ENCODE results near the gene CCDC3.

The CCDC3 gene

DNA sequence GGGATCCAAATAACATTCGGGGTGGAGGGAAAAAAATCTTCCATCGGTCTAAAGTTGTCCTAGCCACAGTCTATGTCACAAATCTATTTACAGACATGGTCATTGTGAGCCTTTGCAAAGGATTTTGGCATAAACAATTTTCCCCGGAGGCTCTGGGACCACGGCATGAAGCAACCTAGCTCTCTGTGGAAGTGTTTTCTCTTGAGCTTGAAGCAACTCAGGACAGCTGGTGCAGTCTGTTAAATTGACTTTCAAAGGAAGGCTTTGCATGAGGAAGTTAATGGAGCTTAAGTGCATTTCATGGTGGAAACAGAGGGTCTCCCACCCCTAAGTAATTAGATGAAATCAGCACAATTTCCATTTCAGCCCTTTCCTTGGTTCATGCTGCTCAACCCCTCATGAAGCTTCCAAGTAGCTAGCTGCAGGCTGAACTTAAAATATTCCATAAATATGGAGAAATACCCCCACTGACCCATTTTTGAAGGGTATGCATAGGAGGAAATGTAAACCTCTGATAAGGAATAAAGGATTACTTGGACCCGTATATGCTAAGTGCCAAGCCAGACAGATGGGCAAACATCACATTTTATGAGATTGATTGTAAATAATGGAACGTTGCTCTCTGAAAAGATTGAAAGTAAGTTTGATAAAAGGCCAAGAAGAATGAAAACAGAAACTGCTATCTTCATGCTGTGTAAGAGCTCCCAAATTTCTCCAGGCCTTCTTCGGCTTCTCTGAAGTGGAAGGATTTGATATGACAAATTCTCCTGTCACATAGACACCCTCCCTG, 39.9 kb downstream of the CCDC3 start:
- DNase-seq (ENCODE audit: low read depth in 2 of 2): no peak

DNA sequence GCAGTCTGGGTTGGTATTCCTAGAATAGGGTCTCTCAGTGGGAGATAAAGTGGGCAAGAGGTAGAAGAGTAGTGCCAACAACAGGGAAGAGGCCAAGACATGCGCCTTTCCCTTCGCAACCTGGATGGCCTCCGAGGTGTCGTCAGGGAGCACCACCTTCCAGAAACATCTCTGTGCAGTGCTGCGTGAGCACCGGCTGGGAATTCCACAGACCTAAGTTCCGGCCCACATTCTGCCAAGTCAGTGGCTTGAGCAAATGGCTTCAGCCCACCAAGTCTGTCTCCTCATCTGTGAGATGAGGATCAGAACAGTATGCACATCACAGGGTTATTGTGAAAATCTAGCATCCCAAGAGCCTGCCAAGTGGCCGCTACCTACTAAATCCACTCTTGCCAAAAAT, 40.6 kb downstream of the CCDC3 start:
- DNase-seq (ENCODE audit: low read depth in 2 of 2): no peak

DNA sequence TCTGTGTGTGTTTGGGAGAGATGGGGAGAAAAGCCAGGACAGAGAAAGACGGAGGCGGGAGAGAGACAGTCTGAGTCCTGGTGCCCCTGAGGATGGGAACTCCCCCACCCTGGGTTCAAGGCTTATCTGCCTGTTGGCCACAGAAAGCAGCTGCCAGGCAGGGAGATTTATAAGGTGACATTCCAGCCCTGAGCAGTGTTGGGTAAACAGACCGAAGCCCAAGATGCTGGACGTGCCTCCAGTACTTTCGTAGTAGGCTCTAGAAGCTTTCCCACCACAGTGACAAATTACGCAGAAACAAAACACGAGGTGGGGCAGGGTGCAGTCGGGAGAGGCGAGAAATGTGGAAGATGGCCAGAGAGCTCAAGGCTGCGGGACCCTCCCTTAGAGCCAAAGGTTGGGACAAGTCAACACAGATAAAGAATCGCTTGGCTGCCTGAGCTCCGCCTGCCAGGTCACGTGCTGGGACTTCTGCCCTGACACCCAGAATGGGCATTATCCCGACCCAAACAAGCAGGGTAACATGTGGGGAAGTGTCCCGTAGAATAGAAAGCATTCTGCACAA, 41.1 kb downstream of the CCDC3 start:
- DNase-seq (ENCODE audit: low read depth in 2 of 2): no peak

DNA sequence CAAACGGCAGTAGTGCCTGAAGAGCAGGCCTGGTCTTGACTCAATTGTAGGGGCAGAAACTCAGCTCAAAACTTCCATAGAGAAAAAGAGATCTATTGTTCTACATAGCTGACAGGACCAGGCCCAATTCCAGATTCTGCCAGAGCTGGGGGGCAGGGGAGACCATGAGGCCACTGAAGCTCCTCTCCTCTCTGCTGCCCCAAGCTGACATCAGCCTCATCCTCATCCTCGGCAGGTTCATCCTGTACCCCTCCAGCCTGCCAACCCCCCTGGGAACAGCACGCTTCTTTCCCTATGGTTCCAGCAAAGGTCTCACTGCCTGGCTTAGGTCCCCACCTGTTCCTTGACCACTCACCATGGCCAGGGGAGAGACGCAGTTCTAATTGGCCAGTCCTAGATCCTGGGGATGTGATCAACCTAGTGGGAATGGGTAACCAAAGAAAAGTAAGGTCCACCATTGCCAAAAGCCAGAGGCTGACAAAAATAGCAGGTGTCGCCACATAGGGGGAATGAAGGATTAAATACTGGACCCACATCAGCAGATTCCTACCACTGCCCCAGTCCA, 42.9 kb downstream of the CCDC3 start:
- DNase-seq (ENCODE audit: low read depth in 2 of 2): no peak

- no peak for DNase-seq (ENCODE audit: low read depth in 2 of 2)
These were observed 44.4 kb downstream of the CCDC3 start for GRCh38 chr10:12957081-12957480.

GRCh38 chr10:12954866-12955265, 46.6 kb downstream of the CCDC3 start:
- no peak for DNase-seq (ENCODE audit: low read depth in 2 of 2)

GRCh38 chr10:12950583-12951128, 50.9 kb downstream of the CCDC3 start:
- DNase-seq (ENCODE audit: low read depth in 2 of 2): no peak

- no peak for DNase-seq (ENCODE audit: low read depth in 2 of 2)
These were observed 52.3 kb downstream of the CCDC3 start for GRCh38 chr10:12949248-12949647.

DNA sequence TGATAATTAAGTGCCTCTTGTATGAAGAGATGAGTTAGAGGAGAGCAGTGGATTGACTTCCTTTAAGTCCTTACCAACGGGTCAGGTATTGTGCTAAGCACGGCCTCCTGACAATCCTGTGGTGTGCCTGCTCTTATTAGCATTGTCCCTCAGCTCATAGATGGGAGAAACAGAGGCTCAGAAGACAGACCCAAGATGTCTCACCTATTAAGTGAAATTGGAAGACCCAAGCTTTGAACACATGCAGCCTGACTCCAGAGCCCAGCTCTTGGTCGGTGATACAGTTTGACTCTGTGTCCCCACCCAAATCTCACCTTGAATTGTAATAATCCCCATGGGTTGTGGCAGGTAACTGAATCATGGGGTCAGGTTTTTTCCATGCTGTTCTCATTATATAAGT, 53.8 kb downstream of the CCDC3 start:
- DNase-seq (ENCODE audit: low read depth in 2 of 2): no peak

- no peak for DNase-seq (ENCODE audit: low read depth in 2 of 2)
These were observed 55.1 kb downstream of the CCDC3 start for GRCh38 chr10:12946372-12946771.

GRCh38 chr10:12945690-12946359, 55.7 kb downstream of the CCDC3 start:
- DNase-seq (ENCODE audit: low read depth in 2 of 2): no peak

GRCh38 chr10:12944931-12945330, 56.6 kb downstream of the CCDC3 start:
- no peak for DNase-seq (ENCODE audit: low read depth in 2 of 2)

DNA sequence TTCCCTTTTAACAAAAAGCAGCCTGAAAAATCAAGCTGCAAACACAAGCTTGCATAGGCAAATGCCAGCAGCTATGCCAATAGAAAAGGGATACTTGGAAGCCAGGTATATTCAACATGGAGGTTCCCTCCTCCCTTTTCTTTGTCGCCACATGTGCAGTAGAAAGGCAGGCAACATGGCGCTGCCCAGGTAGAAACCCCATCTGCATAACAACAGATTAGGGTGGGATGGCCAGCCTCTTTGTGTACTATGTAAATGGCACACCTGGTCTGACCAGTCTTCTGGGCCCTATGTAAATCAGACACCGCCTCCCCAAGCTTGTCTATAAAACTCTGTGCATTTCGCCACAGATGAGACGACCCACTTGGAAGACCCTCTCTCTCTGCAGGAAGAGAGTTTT, 58.1 kb downstream of the CCDC3 start:
- DNase-seq (ENCODE audit: low read depth in 2 of 2): no peak

DNA sequence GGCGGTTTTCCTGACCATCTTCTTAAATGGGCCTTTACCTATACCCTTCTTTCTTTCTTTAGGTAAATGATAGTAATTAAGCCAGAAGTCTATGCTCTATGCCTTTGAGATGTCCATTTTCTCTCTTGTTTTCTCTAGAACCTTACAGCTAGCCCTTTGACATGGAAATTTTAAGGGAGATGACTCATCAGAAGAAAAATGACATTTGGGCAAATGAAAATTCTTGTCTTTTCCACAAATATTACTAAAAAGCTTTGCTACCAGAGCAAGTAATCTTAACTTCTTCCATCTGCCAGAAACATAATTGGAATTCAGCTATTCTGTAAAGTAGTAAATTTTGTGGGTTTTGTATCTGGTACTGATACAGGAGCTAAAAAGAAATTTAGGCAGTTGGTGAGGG, 59.5 kb downstream of the CCDC3 start:
- DNase-seq (ENCODE audit: low read depth in 2 of 2): no peak

DNA sequence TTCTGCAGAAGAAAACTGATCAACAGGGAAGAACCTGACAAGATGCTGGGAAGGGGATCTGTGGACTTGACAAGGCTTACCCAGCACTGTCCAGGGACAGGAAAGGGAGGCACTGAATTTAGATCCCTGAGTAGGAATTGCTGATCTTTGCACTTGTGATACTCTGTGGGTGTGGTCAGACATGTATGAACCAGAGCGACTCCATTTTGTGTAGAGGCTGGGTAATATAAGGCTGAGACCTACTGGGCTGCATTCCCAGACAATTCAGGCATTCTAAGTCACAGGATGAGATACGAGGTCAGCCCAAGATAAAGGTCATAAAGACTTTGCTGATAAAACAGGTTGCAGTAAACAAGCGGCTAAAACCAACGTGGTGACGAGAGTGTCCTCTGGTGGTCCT, 60.7 kb downstream of the CCDC3 start:
- no peak for DNase-seq (ENCODE audit: low read depth in 2 of 2)

- no peak for DNase-seq (ENCODE audit: low read depth in 2 of 2)
These were observed 63.2 kb downstream of the CCDC3 start for GRCh38 chr10:12938271-12938670.

GRCh38 chr10:12937527-12937926, 64.0 kb downstream of the CCDC3 start:
- no peak for DNase-seq (ENCODE audit: low read depth in 2 of 2)

GRCh38 chr10:12934777-12935176, 66.7 kb downstream of the CCDC3 start:
- no peak for DNase-seq (ENCODE audit: low read depth in 2 of 2)

DNA sequence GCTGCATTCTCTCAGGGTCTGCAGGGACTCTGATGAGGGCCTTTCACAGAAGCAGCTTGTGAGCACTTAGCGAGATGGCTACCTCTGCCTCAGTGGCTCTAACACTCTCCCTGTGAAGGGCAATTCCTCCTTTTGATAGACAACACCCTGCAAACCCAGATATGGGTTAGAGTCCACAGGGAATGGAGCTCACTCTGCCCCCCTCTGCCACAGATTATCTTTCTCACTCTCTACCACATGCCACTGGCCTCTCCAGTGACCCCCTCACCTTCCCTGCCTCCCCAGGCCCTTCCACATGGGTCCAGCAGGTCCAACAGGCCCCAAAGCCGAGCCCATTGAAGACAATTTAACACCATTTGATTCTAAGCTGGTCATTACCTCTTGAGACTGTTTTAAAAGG, 72.1 kb downstream of the CCDC3 start:
- no peak for DNase-seq (ENCODE audit: low read depth in 2 of 2)

DNA sequence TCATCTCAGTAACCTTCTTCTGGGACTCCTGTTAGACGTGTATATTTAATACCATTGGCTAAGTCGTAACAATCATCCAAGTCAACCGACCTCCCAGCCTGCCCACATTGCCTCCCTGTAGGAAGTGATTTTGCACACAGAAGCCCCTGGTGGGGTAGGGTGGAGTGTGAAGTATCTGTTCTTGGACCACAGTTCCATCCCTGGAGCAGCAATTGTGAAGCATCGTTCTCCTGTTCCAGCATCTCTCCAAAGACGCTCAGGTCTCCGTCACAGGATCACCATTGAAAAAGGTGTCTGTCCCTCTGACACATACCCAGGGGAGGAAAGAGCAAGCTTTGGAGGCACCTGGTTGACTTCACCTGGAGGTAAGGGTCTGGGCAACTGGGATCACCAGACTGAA, 72.9 kb downstream of the CCDC3 start:
- DNase-seq (ENCODE audit: low read depth in 2 of 2): no peak

- DNase-seq (ENCODE audit: low read depth in 2 of 2): no peak
These were observed 73.6 kb downstream of the CCDC3 start for GRCh38 chr10:12927896-12928295.

DNA sequence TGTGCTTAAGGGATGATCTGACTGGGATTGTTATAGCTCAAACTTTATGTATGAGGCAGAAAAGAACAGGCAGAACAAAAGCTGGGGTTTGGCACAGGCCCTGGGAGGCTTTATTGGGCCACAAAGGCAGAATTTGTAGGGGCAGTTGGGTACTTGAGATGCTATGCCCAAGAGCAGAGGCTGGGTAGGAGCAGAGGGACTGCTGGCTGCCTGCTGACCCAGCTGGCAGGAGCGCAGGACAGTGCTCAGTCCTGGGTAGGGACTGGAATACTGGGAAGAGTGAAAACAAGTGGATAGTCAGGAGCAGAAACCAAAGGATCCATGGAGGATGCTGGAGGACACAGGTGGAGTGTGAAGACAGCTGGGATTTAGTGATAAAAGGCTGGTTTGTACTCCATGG, 75.7 kb downstream of the CCDC3 start:
- no peak for DNase-seq (ENCODE audit: low read depth in 2 of 2)

GRCh38 chr10:12924911-12925310, 76.6 kb downstream of the CCDC3 start:
- DNase-seq (ENCODE audit: low read depth in 2 of 2): no peak

Data from stimulated activated CD8-positive, alpha-beta memory T cell treated with anti-CD3 and anti-CD28 coated beads, Interleukin-2, amount 100 ng/mL, for 48 hours (primary cell).